Immature natural killer cell (primary cell): ENCODE data around the gene NTN5. TPM values are rescaled to one million over a fixed set of nuclear protein-coding genes. Genes with fewer than 3 reads are reported as not detected.
"Not testable (repeated sequence)": the region's sequence is repeated elsewhere in the genome, so short reads cannot be mapped to it uniquely, and the experiment has no call there.

Experiments
- DNase-seq, 3 donors: peaks; one replicate each; pipeline ENCODE4 v3.0.0; 2022; ENCODE audit warnings: mixed read lengths in 1 of 3
- H3K27ac Mint-ChIP-seq, 6 donors: one replicate each; pipeline ENCODE4 v1.8.0; 2020; ENCODE audit warnings: mixed read lengths in 6 of 6, mild to moderate bottlenecking in 5 of 6, inconsistent platforms in 4 of 6, moderate library complexity in 3 of 6
- H3K27me3 Mint-ChIP-seq, 3 donors: one replicate each; pipeline ENCODE4 v1.8.0; 2020 to 2021; ENCODE audit warnings: low read depth in 3 of 3, mild to moderate bottlenecking in 3 of 3, mixed read lengths in 3 of 3, moderate library complexity in 3 of 3, inconsistent platforms in 1 of 3
- H3K36me3 Mint-ChIP-seq, 3 donors: one replicate each; pipeline ENCODE4 v1.8.0; 2020; ENCODE audit warnings: mixed read lengths in 3 of 3, inconsistent platforms in 2 of 3, mild to moderate bottlenecking in 2 of 3
- H3K4me1 Mint-ChIP-seq, 2 donors: one replicate each; pipeline ENCODE4 v1.8.0; 2020; ENCODE audit warnings: inconsistent platforms in 2 of 2, mild to moderate bottlenecking in 2 of 2, mixed read lengths in 2 of 2, moderate library complexity in 1 of 2
- H3K4me3 Mint-ChIP-seq, 5 donors: one replicate each; pipeline ENCODE4 v1.8.0; 2020; ENCODE audit warnings: mild to moderate bottlenecking in 5 of 5, mixed read lengths in 5 of 5, inconsistent platforms in 3 of 5, moderate library complexity in 3 of 5
- H3K9me3 Mint-ChIP-seq, 6 donors: one replicate each; pipeline ENCODE4 v1.8.0; 2020; ENCODE audit warnings: mild to moderate bottlenecking in 6 of 6, mixed read lengths in 6 of 6, inconsistent platforms in 4 of 6, moderate library complexity in 3 of 6
- polyA plus RNA-seq, 3 donors: library from polyadenylated mRNA; unstranded; fragments of 300-500 nt; fragmentation: Illumina TruSeq; gene quantifications; one replicate each; pipeline ENCODE4 v1.2.3, GENCODE V29; 2021

The NTN5 gene
- polyA plus RNA-seq, 3 donors from 2014 or later, result 0.46 TPM; not detected in 2

DNA sequence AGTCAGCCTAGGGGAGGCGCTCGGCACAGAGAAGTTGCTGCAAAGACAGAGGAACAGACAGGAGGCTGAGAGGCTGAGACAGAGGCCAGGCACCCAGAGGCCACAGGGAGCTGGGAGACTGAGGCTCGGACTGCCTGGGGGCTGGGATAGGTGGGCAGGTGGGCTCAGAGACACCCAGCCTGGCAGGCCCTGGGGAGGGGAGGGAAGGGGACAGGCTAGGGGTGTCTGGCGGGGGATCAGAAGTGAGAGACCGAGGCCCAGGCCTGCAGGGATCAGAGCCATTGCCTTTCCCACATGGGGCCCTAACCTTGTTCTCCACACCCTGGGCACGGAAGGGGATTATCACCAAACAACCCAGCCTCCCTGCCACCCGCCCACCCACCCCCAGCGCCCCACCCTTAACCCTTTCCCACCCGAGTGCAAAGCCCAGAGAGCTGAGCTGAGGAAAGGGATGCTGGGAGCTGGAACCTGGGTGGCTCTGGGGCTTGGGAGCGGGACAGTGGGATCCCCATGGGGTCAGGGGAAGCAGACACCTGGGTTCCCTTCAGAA is 1.3 kb downstream of the NTN5 start:
- no peak overlapping the region for H3K4me3 Mint-ChIP-seq

DNA sequence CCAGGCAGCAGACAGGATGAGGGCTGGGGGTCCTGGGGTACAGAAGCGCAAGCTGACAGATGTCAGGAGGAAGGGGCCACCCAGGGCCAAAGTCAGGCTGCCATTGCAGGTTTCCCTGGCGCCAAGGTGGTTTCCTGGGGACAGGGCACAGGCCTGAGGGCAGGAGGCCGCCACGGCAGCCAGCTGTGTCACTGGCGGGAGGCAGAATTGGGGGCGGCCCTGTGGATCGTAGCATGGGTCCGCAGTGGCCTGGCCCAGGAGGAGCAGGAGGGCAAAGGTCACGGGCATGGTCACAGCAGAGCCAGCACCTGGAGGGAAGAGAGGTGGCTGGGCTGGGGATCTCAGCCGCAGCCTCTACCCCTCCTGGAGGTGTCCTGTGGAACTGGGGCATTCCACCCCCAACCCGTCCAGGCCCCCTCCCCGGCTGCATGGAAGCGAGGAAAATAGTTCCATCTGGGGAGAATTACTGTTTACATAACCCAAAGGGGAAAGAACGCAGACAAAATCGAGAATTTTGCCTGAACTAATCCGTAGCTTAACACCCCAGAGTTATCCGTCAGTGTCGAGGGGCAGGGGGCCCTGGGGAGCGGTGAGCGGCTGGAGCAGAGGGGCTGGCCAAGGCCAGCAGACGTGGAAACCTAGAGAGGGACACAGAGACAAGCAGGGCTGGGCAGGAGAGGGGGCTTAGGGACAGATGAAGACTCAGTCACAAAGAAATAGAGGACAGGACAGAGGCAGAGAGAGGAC is 1.9 kb downstream of the NTN5 start:
- H3K27ac Mint-ChIP-seq, result no peak overlapping the region
- H3K36me3 Mint-ChIP-seq, result no peaks in the 10 kb centered on the region
- peaks cover 0 to 4% (median 0%) of the 10 kb centered on the region in 6 donors for H3K9me3 Mint-ChIP-seq
- peaks cover 12 to 14% of the 10 kb centered on the region in 2 donors for H3K4me1 Mint-ChIP-seq
- no peak overlapping the region for H3K4me3 Mint-ChIP-seq
- peaks cover 3 to 16% (median 9%) of the 10 kb centered on the region in 3 donors for H3K27me3 Mint-ChIP-seq
- DNase-seq, result no peak

More for the DNA sequence above, 1.3 kb downstream of the NTN5 start:
- Mint-ChIP-seq H3K36me3 (no peaks in the 10 kb centered on the region), H3K9me3 (peaks cover 0 to 4% (median 0%) of the 10 kb centered on the region in 6 donors), H3K4me1 (peaks cover 12 to 14% of the 10 kb centered on the region in 2 donors), H3K27me3 (peaks cover 3 to 16% (median 9%) of the 10 kb centered on the region in 3 donors), H3K27ac (no peak overlapping the region)
- DNase-seq, result no peak

DNA sequence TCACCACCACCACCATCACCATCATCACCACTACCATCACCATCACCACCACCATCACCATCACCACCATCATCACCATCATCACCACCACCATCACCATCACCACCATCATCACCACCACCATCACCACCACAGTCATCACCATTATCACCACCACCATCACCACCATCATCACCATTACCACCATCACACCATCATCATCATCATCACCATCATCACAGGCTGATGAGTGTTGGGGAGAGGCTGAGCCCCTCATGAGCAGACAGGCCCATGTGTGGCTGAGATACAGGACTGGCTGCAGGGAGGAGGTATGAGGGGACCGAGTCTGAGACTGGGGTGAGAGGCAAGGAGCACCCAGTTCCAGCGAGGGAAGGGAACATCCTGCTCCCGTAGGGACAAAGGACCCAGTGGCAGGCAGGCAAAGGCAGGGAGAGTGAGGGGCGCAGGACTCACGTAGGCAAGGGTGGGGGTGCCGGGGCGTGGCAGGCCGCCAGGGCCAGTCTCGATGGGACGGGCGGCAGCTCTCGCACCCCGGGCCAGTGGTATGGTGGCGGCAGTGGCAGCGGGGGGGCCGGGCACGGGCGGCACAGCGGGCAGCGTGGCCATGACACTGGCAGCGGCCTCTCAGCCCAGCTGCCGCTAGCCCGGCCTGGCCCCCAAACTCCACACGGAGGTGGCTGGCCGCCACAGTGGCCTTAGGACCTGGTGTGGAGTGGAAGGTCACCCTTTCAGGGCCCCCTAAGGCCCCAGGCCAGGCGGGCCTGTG is 2.7 kb downstream of the NTN5 start:
- peak overlapping the region in 4 of 6 donors; percentile 5 to 67 (median 54) for H3K27ac Mint-ChIP-seq

DNA sequence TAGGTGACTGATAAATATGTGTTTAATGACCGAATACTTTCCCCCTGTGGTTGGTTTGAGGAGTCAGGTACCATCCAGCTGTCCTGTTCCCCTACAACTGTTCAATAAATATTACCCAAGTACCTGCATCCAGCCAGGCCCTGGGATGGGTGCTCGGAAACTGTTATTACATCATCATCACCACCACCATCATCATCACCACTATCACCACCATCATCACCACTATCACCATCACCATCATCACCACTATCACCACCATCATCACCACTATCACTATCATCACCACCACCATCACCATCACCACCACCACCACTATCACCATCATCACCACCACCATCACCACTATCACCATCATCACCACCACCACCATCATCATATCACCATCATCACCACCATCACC is 4.1 kb downstream of the NTN5 start:
- H3K9me3 Mint-ChIP-seq, result peaks cover 0 to 4% (median 0%) of the 10 kb centered on the region in 6 donors
- no peaks in the 10 kb centered on the region for H3K36me3 Mint-ChIP-seq
- peaks cover 5 to 16% (median 6%) of the 10 kb centered on the region in 3 donors for H3K27me3 Mint-ChIP-seq
- H3K4me3 Mint-ChIP-seq, result no peak overlapping the region
- peak overlapping the region in 4 of 6 donors; percentile 42 to 87 (median 74) for H3K27ac Mint-ChIP-seq
- peaks cover 4 to 9% of the 10 kb centered on the region in 2 donors for H3K4me1 Mint-ChIP-seq
- DNase-seq, result no peak

More for the DNA sequence above, 2.7 kb downstream of the NTN5 start:
- peaks cover 6 to 10% of the 10 kb centered on the region in 2 donors for H3K4me1 Mint-ChIP-seq
- no peak for DNase-seq
- no peaks in the 10 kb centered on the region for H3K36me3 Mint-ChIP-seq
- peaks cover 3 to 16% (median 6%) of the 10 kb centered on the region in 3 donors for H3K27me3 Mint-ChIP-seq
- H3K4me3 Mint-ChIP-seq, result peak overlapping the region in 1 of 5 donors; percentile 9
- H3K9me3 Mint-ChIP-seq, result peaks cover 0 to 4% (median 0%) of the 10 kb centered on the region in 6 donors

DNA sequence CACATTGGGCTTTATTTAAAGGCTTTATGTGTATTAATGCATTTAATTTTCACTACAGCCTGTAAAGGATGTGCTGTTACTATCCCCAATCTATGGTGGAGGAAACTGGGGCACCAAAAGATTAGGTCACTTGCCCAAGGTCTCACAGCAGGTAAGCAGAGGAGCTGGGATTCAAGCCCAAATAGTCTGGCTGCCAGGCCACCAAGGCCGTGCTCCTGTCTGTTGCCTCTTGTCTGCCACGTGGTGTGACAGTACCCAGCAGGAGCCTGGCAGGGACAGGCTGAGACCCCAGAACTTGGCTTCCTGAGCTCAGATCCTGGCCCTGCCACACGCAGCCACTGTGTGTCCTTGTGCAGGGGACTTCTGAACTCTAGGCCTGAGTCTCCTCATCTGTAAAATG is 4.5 kb downstream of the NTN5 start:
- H3K9me3 Mint-ChIP-seq, result peaks cover 0 to 4% (median 0%) of the 10 kb centered on the region in 6 donors
- no peaks in the 10 kb centered on the region for H3K36me3 Mint-ChIP-seq
- H3K27me3 Mint-ChIP-seq, result peaks cover 5 to 16% (median 6%) of the 10 kb centered on the region in 3 donors
- H3K27ac Mint-ChIP-seq, result peak overlapping the region in 1 of 6 donors; percentile 71
- H3K4me3 Mint-ChIP-seq, result no peak overlapping the region
- peaks cover 4 to 9% of the 10 kb centered on the region in 2 donors for H3K4me1 Mint-ChIP-seq
- DNase-seq, result no peak

DNA sequence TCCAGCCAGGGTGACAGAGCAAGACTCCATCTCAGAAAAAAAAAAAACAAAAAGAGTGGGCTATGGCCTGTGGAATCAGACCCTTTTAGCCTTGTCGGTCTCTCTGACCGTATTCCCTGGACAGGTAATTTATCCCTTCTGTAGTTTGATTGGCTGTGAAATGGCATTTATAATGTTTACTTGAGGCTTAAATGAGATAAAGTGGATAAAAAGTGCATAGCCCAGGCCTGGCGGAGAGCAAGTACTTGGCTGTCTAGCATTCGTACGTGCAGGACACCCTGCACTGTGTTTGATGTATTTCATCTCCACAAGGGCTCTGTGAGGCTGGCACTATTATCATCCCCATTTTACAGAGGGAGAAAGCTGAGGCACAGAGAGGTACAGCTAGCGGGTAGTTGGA is 7.0 kb downstream of the NTN5 start:
- Mint-ChIP-seq H3K27me3 (peaks cover 8 to 12% (median 9%) of the 10 kb centered on the region in 3 donors), H3K4me3 (no peak overlapping the region), H3K9me3 (peaks cover 0 to 4% (median 0%) of the 10 kb centered on the region in 6 donors), H3K36me3 (no peaks in the 10 kb centered on the region), H3K27ac (no peak overlapping the region), H3K4me1 (peaks cover 11 to 16% of the 10 kb centered on the region in 2 donors)
- DNase-seq, result no peak

DNA sequence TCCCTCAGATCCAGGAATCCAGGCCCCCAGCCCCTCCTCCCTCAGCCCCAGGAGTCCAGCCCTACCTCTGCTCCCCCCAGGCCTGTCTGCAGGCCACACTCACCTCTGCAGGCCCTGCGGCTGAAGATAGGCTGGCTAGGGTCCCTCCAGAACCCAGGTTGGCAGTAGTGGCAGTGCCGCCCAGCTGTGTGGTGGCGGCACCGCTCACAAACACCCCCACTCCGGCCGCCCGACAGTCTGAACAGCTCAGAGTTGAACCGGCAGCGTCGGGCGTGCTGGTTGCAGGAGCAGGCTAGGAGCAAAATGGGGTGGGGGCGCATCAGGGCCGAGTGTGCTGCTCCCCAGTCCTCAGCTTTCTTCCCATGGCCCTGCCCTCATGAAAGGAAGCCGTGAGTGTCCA is 8.3 kb downstream of the NTN5 start:
- Mint-ChIP-seq H3K4me3 (no peak overlapping the region), H3K9me3 (no peaks in the 10 kb centered on the region), H3K27ac (no peak overlapping the region), H3K36me3 (no peaks in the 10 kb centered on the region), H3K27me3 (peaks cover 4 to 8% (median 8%) of the 10 kb centered on the region in 3 donors), H3K4me1 (peaks cover 14% of the 10 kb centered on the region in 2 donors)
- no peak for DNase-seq

DNA sequence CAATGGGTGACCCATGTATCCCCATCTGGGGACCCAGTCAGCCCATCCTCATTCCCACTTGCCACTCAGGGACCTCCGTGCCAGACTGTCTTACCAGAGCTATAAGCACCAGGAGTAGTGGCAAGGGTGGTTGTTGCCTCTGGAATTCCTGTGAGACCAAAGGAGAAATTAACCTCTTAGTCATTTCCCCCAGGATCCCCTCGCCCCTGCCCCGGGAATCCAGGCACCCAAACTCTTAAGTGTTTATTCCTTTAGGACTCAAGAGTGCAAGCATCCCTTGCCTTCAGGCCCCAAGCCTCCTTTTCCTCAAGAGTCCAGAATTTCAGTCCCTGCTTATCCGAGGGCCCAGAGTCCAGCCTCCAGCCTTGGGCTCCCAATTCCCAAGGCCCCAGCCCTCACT is 9.2 kb downstream of the NTN5 start:
- Mint-ChIP-seq H3K27me3 (peaks cover 3 to 8% (median 5%) of the 10 kb centered on the region in 3 donors), H3K4me3 (no peak overlapping the region), H3K36me3 (no peaks in the 10 kb centered on the region), H3K27ac (no peak overlapping the region), H3K4me1 (peaks cover 10 to 11% of the 10 kb centered on the region in 2 donors), H3K9me3 (no peaks in the 10 kb centered on the region)
- DNase-seq, result no peak

DNA sequence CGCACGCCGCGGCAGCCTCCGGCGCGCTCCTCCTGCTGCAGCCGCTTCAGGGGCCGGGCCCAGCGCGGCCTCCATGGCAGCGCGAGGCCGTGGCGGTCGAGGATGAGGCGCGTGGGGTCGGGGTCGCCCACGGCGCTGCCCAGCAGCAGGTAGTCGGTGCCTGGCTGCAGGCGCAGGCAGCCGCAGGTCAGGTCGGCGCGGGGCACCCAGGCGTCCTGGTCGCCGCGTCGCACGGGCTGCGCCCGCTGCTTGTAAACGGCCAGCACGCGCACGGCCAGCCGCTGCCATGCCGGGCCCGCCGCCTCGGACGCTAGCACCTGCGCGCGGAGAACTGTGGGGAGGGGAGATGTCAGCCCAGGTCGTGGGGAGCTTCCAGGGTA is 11.1 kb downstream of the NTN5 start:
- Mint-ChIP-seq H3K4me1 (peaks cover 10% of the 10 kb centered on the region in 2 donors), H3K27ac (no peak overlapping the region), H3K4me3 (no peak overlapping the region)

DNA sequence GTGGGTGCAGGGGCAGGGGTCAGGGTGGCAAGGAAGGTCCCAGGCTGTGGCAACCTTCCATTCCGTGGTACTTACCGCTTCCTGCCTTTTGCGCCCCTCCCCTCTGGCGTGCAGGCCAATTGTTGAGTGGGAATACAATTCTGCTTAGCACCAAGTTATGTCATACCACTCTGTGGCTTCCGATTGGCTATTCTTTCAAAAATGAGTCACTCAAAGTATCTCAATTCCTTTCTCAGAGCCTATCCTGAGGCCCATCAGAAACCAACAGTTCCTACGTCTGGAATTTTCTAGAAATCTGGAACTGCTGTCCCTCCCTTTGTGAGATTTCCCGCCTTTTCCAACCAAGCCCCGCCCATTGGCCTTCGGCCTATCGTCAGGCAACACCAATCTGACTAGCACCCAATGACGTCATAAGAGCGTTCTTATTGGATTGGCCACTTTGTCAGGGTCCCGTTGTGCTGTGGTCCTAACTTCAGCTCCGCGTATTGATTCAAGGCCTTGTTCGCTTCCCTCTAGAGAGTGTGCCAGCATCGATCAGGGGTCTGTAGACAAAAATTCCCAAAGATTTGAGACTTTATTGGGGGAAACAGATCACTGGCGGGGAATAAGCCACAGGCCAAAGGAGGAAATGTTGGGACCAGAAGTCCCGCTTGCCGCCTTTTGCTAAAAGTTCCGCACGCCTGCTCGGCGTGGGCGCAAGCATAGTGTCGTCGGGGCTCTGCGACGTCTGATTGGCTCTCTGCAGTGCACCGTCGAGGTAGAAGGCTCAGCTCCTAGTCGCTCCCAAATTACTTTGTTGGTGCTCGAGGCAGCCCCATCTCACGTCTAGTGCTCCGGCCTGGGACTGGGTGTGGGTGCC is 11.7 kb downstream of the NTN5 start:
- Mint-ChIP-seq H3K36me3 (no peaks in the 10 kb centered on the region), H3K4me1 (peaks cover 10% of the 10 kb centered on the region in 2 donors), H3K9me3 (no peaks in the 10 kb centered on the region), H3K27ac (peak overlapping the region; percentile 78 to 99 (median 96)), H3K27me3 (peaks cover 0 to 12% (median 3%) of the 10 kb centered on the region in 3 donors), H3K4me3 (peak overlapping the region; percentile 79 to 91 (median 87))
- DNase-seq, result peak; percentile 87 to 89 (median 87)

More for the DNA sequence above, 11.1 kb downstream of the NTN5 start:
- Mint-ChIP-seq H3K9me3 (no peaks in the 10 kb centered on the region), H3K27me3 (peaks cover 0 to 12% (median 3%) of the 10 kb centered on the region in 3 donors), H3K36me3 (no peaks in the 10 kb centered on the region)
- DNase-seq, result no peak

DNA sequence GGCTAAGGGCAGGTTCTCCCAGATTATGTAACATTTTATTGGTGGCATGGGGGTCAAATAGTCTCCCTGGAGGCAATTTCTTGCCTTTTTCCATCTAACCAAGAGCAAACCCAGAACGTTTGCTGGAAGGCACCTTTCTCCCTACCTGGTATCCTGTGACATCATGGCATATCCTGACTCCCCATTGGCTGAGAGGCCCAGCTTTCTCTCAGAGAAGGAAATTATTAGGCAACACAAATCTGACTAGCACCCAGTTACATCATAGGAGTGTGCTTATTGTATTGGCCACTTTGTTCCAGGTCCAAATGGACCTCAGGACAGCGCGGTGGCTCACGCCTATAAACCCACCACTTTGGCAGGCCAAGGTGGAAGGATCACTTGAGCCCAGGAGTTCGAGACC is 13.0 kb downstream of the NTN5 start:
- Mint-ChIP-seq H3K4me3 (no peak overlapping the region), H3K36me3 (no peaks in the 10 kb centered on the region), H3K4me1 (peaks cover 10% of the 10 kb centered on the region in 2 donors), H3K27me3 (peaks cover 0 to 11% (median 3%) of the 10 kb centered on the region in 3 donors), H3K27ac (peak overlapping the region in 2 of 6 donors; percentile 6 to 22), H3K9me3 (no peaks in the 10 kb centered on the region)
- DNase-seq, result no peak

DNA sequence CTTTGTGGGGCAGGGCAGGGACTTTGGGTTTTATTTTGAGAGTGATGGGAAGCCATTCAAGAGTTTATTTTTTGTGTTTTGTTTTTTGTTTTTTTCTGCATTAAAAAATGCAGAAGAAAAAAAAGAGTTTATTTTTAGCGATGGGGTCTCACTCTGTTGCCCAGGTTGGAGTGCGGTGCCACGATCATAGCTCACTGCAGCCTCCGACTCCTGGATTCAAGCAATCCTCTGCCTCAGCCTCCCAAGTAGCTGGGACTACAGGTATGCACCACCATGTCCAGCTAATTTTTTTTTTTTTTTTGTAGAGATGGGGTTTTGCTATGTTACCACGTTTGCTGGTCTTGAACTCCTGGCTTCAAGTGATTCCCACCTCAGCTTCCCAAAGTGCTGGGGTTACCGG is 14.3 kb downstream of the NTN5 start:
- H3K4me3 Mint-ChIP-seq, result no peak overlapping the region
- no peak for DNase-seq
- H3K36me3 Mint-ChIP-seq, result no peaks in the 10 kb centered on the region
- H3K4me1 Mint-ChIP-seq, result peaks cover 10% of the 10 kb centered on the region in 2 donors
- H3K27ac Mint-ChIP-seq, result peak overlapping the region in 3 of 6 donors; percentile 1 to 4 (median 4)
- peaks cover 0 to 9% (median 3%) of the 10 kb centered on the region in 3 donors for H3K27me3 Mint-ChIP-seq
- H3K9me3 Mint-ChIP-seq, result no peaks in the 10 kb centered on the region

DNA sequence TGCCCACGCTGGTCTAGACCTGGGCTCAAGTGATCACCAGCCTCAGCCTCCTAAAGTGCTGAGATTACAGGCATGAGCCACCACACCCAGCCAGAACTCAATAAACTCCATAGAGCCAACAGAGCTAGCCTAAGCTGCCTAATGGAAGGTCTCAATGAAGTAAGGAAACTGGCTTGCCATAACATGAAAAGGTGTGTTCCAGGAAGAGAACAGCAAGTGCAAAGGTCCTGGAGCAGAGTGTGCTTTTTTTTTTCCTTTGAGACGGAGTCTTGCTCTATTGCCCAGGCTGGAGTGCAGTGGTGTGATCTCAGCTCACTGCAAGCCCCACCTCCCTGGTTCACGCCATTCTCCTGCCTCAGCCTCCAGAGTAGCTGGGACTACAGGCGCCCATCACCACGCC is 15.0 kb downstream of the NTN5 start:
- H3K9me3 Mint-ChIP-seq, H3K27ac Mint-ChIP-seq, H3K4me3 Mint-ChIP-seq, DNase-seq, H3K36me3 Mint-ChIP-seq, H3K4me1 Mint-ChIP-seq: not testable (repeated sequence)
- peaks cover 0 to 11% (median 3%) of the 10 kb centered on the region in 3 donors for H3K27me3 Mint-ChIP-seq
